Cardiac septum (tissue), 1 donor: ENCODE results near the gene KCNMB2. TPM values are rescaled to one million over a fixed set of nuclear protein-coding genes. Genes with fewer than 3 reads are reported as not detected.
A peak's percentile ranks its signal among the peaks of the same experiment; 100 is the strongest.

ENCODE experiments used
- DNase-seq: peaks from one replicate; pipeline ENCODE4 v3.0.0-alpha.2; 2020; ENCODE audit warnings: low spot score
- intact Hi-C: fragments of 100-400 bp; cut with DNase I; formaldehyde crosslinking; loops from one replicate; pipeline ENCODE4 v1.14.0; 2022
- total RNA-seq: library from RNA; stranded (reverse); fragmentation: NEBNext Ultra II Directional; extraction: Animal tissue kit (Norgen Biotek cat#: 25700); gene quantifications from one replicate; pipeline ENCODE4 v1.2.1, GENCODE V29; 2021
- donor health status: DM: no; HTN: no; CAD: no.

The KCNMB2 gene
- total RNA-seq, 1 donor from 2014 or later: 3.8 TPM

DNA sequence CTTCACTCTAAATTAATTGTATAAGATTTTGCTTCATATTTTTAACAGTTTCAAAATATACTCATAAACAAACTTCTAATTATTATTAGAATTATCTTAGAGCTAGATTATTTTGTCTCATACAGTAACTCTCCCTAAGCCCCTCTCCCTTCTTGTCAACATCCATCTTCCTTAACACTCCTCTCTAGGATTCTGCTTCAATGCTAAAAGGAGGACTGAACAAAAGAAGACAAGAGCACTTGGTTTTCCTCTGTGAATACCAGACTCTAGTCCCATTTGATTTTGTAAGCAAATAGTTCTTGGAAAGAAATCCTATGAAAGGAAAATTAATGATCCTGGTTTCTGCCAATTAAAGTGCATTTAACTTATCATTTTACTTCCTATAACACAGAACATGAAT is 91.8 kb downstream of the KCNMB2 start:
- intact Hi-C loops: no loop called here
- no peak for DNase-seq

DNA sequence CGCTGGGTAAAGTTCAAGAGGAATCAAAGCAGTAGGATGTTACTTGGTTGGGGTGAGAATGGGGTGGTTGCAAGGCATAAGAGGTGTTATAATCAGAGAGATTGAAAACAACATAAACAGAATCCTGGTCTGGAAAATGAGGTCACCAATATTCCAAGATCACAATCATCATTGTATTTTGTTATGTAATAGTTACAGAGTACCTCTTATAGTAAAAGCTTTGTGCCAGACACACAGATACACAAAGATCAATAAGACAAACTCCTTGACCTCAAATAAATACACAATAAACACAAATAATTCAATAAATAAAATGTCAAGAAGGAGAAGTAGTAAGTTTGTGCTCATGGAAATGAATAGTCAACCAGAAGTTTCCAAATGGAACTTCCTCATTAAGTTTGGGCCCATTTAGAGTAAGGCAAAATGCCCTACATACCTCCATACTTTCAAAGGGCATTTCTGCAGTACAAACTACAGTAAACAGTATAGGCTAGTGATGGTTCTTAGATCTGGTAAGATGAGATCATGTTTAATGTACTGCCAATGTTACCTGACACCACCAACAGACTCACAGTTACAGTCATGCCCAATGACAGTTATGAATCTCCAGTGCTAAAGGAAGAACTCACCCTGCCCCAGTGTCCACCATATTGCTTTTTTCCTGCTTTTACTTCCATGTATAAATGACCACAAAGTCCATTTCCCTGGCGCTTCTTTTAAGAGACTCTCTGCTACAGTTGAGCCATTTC is 93.4 kb downstream of the KCNMB2 start:
- intact Hi-C loops: no loop called here
- DNase-seq: no peak

GRCh38 chr3:178631950-178632349 is 95.7 kb downstream of the KCNMB2 start:
- intact Hi-C loops: no loop called here
- no peak for DNase-seq

DNA sequence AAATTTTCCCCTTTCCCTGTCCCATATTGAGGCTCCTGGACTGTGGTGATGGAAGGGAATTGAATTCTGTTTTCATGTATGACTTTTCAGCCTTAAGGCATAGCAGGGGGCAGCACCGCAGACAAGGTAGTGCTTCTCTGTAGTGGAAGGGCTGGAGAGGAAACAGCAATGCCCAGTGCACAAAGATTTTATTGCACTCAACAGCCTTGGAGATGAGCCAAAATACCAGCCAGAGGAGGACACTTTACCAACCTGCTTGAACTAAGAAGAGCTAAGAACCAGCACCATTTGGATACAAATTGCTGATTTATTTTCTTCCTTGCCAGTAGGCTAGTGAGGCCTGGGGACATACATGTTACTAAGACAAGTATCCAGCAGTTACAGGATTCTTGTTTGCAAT is 98.7 kb downstream of the KCNMB2 start:
- intact Hi-C loops: no loop called here
- DNase-seq: no peak

GRCh38 chr3:178637802-178638201 is 101.6 kb downstream of the KCNMB2 start:
- no peak for DNase-seq
- intact Hi-C loops: no loop called here

- intact Hi-C loops: no loop called here
- peak; percentile 62 for DNase-seq
These were observed 109.3 kb downstream of the KCNMB2 start for GRCh38 chr3:178645503-178645902.

- intact Hi-C loops: no loop called here
- no peak for DNase-seq
These were observed 110.1 kb downstream of the KCNMB2 start for GRCh38 chr3:178646186-178646862.

- intact Hi-C loops: no loop called here
- no peak for DNase-seq
These were observed 119.3 kb downstream of the KCNMB2 start for GRCh38 chr3:178655488-178655887.

DNA sequence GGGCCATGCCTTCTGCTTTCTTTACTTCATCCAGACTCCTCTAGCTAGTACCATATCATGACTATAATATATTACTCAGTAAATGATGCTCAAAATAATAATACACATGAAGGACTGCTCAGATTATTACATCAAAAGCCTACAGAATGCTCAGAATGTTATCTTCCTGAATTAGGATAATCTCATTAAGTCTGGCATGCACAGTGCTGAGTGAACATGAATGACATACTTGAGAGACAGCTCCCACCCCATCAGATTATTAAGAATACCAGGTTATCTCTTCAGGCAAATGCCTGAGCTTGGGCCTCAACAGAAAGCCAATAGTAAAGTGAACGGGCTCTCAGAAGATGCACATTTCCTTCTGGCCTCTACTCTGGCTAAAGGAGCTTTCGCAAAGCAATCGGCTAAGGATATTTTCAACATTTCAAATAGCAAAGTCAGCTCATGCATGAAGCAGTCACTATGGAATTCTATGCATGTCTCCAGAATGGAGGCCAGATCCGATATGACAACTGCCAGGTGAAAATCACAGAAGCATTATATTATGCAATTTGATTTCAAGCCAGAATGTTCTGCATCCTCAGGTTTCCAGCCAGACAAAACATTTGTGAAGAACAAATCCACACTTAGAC is 122.6 kb downstream of the KCNMB2 start:
- intact Hi-C loops: no loop called here
- DNase-seq: no peak

DNA sequence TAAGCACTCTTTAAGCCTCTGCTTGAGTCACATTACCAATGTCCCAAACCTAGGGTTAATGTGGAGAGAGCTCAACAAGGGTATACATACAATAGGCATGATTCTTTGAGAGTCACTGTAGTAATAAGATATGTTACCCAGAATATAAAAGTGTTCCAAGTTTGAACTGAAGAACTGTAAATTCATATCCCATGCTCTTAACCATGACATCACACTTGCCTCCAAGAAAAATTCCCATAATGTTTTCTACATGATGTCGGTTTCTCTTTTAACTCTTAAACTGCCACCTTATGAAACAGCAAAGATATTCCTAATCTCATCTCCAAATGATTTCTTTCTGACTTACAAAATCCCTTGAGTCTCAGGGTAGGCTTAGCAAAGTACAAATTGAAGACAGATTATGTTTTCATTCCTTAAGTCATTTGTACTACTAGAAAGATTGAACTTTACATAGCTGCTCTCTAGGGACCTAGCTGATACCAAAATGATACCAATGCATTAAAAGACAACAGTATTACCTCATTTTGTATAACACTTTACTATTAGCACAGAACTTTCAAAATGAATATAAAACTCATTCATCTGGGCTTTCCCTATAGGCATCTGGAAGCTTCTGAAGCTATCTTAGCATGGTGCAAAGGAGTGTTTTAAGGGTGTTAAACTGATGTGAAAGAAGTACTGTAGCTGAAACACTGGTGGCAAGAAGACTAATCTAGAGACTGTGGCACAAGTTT is 127.1 kb downstream of the KCNMB2 start:
- DNase-seq: no peak
- intact Hi-C loops: loop anchor here (5.0 kb wide), 1 partner anchor 206 kb away; no protein-coding TSS in a partner anchor

DNA sequence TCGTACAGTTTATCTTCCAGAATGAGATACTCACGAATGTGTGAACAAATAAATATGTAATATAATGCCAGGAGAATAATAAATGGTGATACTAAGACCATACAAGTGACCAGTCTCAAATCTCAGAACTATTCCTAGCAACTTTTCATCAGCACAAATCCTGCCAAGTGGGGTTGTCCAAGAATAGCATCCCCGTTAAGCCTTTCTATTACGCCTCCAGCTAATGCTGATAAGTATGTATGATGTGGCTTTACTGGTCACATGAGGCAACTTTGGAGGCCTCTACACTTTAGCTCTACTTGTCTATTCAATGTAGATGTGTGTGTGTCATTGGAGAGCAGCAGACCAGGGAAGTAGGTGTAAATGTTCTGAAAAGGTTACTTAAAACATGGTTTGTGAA is 129.5 kb downstream of the KCNMB2 start:
- no peak for DNase-seq

DNA sequence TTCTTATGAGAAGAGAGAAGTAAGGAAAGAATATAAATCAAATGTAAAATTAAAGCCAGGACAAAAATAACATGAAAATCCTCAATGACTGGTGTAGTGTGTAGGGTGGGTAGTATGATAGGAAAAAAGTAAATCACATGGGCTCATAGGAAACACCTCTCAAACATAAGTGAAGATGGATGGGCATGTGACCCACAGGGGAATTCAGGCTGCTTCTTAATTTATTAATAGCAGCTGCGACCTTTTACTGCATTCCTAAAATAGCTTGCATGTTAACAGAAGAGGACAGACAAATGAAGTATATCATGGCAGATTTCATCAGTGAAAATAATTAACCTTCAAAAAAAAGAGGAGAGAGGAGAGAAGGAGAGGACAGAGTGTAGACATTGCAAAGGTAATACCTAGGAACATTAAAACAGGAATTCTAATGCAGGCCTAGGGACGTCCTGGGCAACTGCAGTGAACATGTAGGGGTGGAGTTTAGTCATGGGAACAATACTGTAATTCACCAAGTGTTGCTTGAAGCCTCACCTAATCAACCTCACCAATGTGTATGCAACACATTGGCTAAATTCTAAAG is 132.9 kb downstream of the KCNMB2 start:
- intact Hi-C loops: no loop called here
- no peak for DNase-seq

More for the DNA sequence above, 129.5 kb downstream of the KCNMB2 start:
- intact Hi-C loops: no loop called here

DNA sequence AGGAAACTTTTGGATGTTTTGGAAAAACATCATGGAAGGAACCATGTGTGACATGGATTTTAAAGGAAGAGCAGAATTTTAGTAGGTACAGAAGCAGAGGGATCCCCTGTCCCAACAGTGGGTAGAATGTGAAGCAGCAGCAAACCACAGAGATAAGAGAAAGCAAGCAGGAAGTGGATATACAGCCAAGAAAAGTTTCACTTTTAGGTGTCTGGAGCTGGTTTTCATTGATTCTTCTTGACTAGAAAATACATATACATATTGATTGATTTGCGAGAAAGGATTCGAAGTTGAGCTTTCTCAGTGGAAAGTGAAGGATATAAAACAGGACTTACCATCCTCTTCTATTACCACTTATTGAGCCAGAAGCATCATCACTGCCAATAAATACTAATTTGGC is 133.5 kb downstream of the KCNMB2 start:
- no peak for DNase-seq
- intact Hi-C loops: no loop called here

- intact Hi-C loops: no loop called here
- DNase-seq: no peak
These were observed 135.1 kb downstream of the KCNMB2 start for GRCh38 chr3:178671377-178671776.

DNA sequence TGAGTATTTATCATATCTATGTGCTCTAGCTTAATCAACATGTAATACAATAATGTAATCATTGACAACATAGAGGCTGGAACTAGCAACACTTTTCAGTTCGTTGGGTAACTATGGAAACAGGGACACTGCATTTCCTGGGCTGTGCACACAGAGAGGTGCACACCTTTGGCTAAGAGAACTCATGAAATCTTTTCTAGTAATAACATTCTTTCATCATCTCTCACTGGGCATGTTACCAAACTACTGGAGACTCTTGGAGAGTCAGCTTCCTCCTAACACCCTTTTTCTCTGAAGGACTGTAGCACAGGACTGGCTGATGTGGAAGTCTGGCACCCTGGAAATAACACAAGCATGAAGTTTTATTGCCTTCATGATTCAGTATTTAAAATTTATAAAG is 135.6 kb downstream of the KCNMB2 start:
- no peak for DNase-seq
- intact Hi-C loops: no loop called here

DNA sequence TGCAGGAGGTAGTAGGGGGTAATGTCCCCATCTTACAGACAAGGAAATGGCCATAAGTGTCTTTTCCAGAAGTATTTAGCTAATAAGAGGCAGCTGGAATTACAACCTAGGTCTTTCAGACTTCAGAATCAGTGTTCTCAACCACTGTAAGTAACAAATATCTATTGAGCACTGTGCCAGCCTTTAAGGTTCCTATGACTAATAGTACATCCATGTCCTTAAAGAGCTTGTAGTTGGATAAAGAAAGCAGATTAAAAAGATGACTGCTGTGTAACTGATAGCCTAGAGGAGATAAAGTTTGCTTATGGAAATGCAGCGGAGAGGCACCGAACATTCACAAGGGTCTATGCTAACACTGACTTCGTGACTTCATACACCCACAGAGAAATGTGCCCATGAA is 136.0 kb downstream of the KCNMB2 start:
- intact Hi-C loops: no loop called here
- no peak for DNase-seq

DNA sequence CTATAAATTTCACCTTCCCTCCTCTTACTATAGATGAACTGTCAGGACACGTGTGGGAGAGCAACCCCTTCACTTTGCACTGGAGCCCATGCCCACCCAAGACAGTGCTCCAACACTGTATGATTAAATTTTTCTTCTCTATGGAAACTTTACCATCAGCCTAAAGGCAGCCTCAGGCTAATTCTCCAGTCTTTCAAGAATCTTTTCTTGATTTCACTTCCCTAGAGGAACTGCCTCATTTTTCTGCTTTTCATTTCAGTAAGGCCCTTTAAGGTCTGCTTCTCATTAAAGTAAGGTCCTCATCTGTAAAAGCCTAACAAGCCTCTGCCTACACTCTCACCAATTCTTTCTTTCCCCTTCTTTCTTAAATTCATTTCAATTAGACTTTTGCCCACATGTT is 137.3 kb downstream of the KCNMB2 start:
- no peak for DNase-seq
- intact Hi-C loops: no loop called here

DNA sequence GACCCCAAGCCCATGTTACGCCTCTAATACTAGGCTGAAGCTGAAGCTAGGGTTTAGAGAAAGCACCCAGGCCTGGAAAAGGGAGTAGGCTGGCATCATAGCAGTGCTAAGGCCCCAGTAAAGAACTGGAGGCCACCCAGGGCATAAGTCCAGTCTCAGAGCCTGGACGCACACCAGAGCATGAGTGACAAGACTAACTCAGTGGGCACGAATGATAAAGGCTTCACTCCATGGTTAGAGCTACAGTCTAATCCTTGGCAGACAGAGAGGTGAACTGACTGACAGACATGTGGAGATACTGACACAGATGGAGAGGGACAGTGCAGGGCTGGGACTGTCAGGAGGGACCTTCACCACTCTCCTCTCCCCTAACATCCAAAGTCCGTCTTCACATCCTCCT is 139.8 kb downstream of the KCNMB2 start:
- no peak for DNase-seq
- intact Hi-C loops: loop anchor here (5.0 kb wide), 2 partner anchors 61 to 219 kb away; no protein-coding TSS in a partner anchor

DNA sequence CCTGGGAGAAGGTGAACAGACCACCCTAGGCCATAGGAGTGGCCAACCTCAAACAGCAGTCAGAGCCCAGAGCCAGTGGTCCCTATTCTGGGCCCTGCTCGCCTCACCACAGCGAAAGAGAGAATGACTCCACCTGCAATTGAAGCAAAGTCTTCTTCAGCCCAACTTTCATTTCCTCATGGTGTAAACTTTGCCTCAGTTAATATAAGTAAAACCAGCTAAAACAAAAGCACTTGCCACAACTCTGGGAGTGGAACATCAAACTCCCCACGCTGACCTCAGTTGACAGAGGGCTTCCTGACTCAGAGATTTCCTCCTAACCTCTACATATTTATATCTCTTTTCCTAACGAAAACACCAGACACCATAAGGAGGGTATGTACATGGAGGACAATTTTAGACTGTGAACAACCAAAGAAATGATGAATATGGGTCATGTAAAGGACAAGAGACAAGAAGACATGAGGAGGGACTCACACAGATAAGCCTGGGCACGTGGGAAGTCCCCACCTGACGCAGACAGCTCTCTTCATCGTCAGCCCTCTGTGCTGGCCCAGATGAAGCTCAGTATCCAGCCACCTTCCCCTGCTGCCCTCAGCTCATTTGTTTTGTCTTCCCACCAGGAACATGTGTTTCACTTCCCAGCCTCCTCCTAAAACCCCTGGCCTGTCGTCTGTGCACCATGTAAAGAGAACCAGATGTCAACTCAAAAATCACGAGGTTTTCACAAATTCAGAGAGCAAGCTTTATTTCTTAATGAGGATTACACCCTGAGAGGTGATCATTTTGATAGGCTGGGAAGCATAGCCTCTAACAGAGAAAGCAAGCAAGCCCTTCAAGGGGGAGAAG is 140.9 kb downstream of the KCNMB2 start:
- intact Hi-C loops: loop anchor here (5.0 kb wide), 2 partner anchors 60 to 220 kb away; no protein-coding TSS in a partner anchor

More for the DNA sequence above, 140.9 kb downstream of the KCNMB2 start:
- no peak for DNase-seq
